Measurements from ENCODE around the gene CAVIN3.
"Not testable (repeated sequence)": the region's sequence is repeated elsewhere in the genome, so short reads cannot be mapped to it uniquely, and the experiment has no call there.

CAVIN3 gene

DNA sequence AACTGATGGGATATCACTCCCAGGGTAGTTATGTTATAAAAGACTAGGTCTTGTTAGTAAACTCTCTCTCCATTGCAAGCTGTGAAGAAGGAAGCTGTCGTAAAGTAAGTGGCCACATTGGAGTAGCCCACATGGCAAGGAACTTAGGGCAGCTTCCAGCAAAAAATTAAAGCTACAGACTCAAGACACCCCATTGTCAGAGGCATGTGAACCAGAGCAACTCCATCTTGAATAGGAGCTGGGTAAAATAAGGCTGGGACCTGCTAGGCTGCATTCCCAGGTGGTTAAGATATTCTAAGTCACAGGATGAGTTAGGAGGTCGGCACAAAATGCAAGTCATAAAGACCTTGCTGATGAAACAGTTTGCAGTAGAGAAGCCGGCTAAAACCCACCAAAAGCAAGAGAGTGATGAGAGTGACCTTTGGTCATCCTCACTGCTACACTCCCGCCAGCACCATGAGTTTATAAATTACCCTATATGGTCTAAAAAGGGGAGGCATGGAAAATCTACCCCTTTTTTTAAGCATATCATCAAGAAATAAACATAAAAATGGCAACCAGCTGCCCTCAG, 36.8 kb downstream of the CAVIN3 start:
- DNase-seq: no peak
- intact Hi-C loops (cut with DNase I): no loop called here

DNA sequence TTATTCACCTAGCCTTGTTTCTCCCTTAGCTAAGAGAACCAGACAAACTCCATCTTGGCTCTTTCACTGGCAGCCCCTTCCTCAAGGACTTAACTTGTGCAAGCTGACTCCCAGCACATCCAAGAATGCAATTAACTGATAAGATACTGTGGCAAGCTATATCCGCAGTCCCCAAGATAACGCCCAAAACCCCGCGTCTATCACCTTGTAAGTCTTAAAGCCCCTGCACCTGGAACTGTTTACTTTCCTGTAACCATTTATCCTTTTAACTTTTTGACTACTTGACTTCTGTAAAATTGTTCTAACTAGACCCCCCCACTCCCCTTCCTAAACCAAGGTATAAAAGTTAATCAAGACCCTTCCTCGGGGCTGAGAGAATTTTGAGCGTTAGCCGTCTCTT, 39.5 kb downstream of the CAVIN3 start:
- DNase-seq; intact Hi-C loops (cut with DNase I): not testable (repeated sequence)

GRCh38 chr11:6273188-6273587, 47.1 kb downstream of the CAVIN3 start:
- peak in 4 of 10 donors; percentile 24 to 85 (median 48) for DNase-seq

DNA sequence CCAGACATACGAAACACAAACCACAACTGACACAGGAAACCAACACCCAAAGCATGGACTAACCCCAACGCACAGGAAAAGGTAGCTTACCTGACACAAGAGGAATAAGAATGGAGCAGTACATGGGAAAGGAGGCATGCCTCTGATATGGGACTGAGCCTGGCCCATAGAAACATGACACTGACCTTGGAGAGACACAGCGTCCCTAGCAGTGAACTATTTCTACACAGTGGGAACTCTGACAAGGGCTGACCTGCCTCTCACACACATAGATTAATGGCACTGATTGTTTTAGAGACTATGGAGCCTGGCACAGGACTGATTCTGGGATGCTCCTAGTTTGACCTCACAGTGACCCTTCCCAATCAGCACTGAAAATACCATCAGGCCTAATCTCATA, 48.7 kb downstream of the CAVIN3 start:
- intact Hi-C loops (cut with DNase I): no loop called here
- no peak for DNase-seq

More at GRCh38 chr11:6273188-6273587, 47.1 kb downstream of the CAVIN3 start:
- intact Hi-C loops (cut with DNase I): no loop called here

DNA sequence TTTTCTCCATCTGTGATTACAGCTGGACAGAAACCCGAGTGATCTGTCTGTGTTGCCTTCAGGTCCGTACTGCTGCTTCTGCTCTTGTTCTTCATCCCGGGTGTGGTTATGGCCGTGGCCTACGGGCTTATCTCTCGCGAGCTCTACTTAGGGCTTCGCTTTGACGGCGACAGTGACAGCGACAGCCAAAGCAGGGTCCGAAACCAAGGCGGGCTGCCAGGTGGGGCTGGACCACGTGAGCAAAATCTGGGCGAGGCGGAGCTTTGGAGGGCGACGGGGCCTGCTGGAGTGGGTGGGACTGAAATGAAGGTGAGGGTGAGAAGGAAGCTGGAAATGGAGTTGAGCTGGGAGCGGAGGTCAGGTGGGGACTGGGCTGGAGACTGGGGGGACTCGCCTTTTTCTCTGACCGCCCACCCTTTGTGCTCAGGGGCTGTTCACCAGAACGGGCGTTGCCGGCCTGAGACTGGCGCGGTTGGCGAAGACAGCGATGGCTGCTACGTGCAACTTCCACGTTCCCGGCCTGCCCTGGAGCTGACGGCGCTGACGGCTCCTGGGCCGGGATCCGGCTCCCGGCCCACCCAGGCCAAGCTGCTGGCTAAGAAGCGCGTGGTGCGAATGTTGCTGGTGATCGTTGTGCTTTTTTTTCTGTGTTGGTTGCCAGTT, 49.6 kb downstream of the CAVIN3 start:
- intact Hi-C loops (cut with DNase I): no loop called here
- no peak for DNase-seq

GRCh38 chr11:6269994-6270393, 50.3 kb downstream of the CAVIN3 start:
- peak in 2 of 10 donors; percentile 64 to 69 for DNase-seq
- intact Hi-C loops (cut with DNase I): no loop called here

All from posterior cingulate gyrus (tissue), 11 donors.